ENCODE measurements around the gene TBX21.

The TBX21 gene

GRCh38 chr17:47697906-47698711 lies 34.9 kb upstream of the TBX21 start:
- no peak for DNase-seq (ENCODE audit: low read depth in 1 of 2, low spot score in 1 of 2)

DNA sequence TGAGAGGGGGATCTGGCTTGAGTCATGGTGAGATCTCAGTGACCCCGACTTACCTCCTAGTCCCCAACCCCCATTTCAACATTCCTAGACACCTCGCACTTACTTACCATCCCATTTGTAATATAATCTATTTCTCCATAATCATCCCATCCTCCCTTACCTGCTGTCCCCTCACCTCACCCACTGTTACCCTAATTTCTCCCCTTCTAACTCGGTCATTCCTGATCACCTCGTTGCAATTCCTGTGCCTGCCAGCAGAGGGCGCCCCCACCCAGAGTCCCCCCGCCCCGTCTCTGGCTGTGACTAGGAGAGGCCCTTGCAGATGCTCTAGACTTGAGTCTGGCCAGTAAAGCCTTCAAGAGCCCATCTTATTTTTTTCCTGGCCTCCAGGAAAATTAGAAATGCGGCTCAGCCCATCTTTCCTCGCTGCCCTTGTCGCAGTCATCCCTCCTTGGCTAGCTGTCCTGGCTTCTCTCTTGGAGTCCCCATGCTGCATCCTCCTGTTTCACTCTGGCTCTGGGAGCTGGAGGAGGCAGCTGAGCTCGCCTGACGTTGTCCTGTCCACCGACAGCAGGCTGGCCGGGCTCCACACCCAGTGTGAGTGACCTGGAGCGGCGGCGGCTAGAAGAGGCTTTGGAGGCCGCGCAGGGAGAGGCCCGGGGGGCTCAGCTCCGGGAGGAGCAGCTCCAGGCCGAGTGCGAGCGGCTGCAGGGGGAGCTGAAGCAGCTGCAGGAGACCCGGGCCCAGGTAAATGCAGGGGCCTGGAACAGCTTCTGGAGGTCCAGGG lies 34.1 kb upstream of the TBX21 start:
- DNase-seq (ENCODE audit: low read depth in 1 of 2, low spot score in 1 of 2), result peak; percentile 83 to 87

GRCh38 chr17:47699536-47699840 lies 33.5 kb upstream of the TBX21 start:
- no peak for DNase-seq (ENCODE audit: low read depth in 1 of 2, low spot score in 1 of 2)

- DNase-seq (ENCODE audit: low read depth in 1 of 2, low spot score in 1 of 2), result no peak
Measured at GRCh38 chr17:47700471-47701449, 32.3 kb upstream of the TBX21 start.

GRCh38 chr17:47701608-47702007 lies 31.4 kb upstream of the TBX21 start:
- no peak for DNase-seq (ENCODE audit: low read depth in 1 of 2, low spot score in 1 of 2)

DNA sequence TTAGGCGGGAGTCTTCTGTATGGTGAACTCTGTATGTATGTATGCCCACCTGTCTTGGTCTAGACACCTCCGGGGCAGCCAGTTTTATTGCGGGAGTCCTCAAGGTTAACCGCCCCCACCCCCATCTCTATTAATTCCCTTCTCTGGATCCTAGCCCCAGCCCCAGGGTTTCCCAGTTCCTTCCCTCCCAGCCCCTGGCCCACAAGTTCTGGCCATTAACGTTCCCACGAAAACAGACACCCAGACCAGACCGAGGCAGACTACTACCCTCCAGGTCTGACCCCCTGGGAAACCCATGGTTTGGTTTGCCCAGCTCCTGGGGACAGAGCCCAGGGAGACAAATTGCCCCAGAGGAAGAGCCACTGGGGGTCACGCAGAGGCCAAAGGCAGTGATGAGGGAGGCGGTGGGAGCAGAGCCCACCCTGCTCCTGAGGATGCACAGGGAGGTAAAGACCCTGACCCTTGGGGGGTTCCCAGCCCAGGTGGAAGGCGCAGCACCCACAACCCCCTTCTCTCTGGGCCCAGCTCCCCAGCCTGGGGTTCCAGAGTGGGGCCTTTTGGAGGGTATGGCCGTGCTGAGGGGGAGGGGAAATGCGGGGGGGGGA lies 30.5 kb upstream of the TBX21 start:
- no peak for DNase-seq (ENCODE audit: low read depth in 1 of 2, low spot score in 1 of 2)

- DNase-seq (ENCODE audit: low read depth in 1 of 2, low spot score in 1 of 2), result no peak
Measured at GRCh38 chr17:47703191-47703591, 29.8 kb upstream of the TBX21 start.

DNA sequence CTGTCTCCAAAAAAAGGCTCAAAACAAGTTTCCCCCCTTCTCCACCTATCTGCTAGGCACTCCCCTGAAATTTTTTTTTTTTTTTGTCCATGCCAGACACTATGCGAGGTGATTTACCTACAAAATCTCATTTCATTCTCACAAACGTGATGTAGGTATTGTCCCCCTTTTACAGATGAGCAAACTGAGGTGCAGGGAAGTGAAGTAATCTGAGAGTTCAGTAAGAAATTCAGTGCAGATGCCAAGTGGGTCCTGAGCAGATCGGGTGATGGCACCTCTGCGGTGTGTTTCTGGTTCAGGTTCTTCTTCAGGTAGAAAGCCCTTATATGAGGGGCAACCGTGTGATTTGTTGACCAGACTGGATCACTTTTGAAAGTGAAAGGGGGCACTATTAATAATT lies 29.4 kb upstream of the TBX21 start:
- DNase-seq (ENCODE audit: low read depth in 1 of 2, low spot score in 1 of 2), result no peak

- no peak for DNase-seq (ENCODE audit: low read depth in 1 of 2, low spot score in 1 of 2)
Measured at GRCh38 chr17:47704116-47704515, 28.9 kb upstream of the TBX21 start.

DNA sequence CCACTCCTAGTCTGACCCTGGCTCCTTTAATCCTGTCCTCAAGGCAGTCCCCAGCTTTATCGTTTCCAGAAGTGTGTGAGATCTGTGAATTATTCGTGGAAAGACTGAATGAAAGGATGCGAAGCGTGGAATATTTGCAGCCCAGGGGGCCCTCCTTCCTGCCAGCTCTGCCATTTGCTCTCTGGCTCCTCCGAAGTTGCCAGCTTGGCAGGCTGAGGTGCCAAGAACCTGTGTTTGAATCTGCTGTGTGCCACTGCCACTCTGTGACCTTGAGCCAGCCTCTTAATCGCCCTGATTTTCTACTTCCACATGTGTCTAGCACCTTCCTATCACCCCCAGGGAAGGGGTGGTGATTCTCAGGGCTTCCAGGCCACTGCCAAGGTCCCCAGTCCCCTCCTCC lies 28.3 kb upstream of the TBX21 start:
- no peak for DNase-seq (ENCODE audit: low read depth in 1 of 2, low spot score in 1 of 2)

GRCh38 chr17:47705536-47706530 lies 27.2 kb upstream of the TBX21 start:
- peak in 1 of 2 donors; percentile 48 for DNase-seq (ENCODE audit: low read depth in 1 of 2, low spot score in 1 of 2)

DNA sequence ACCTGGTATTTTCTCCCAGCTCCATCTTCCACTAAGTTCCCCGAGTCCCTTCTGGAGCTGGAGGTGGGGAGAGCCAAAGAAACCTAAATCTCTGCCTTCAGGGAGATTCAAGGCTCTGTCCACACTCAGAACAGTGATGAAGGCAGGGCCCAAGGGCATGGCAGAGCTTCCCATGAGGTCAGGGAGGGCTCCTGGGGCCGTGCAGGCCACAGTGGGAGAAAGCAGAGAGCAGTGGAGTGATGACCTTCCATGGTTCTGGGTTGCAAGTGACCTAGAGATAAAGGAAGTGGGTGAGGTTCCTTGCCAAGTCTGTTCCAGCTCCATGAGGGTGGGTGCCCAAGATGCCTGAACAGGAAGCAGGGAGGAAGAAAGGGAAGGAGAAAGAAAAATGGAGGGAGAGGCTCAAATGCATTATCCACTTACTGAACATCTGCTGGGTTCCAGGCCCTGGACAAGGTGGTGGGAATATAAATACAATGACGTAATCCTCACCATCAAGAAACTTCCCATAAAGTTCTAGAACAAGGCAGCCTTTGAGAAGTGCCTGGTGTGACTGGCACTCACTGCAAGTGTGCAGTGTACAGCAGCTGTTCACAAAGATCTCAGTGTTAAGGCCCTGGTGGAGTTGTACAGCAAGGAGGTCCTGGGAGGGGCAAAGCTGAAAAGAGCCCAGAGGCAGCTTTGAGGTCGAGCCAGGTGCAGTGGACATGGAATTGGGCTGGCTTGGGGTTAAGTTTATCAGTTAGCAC lies 25.8 kb upstream of the TBX21 start:
- no peak for DNase-seq (ENCODE audit: low read depth in 1 of 2, low spot score in 1 of 2)

DNA sequence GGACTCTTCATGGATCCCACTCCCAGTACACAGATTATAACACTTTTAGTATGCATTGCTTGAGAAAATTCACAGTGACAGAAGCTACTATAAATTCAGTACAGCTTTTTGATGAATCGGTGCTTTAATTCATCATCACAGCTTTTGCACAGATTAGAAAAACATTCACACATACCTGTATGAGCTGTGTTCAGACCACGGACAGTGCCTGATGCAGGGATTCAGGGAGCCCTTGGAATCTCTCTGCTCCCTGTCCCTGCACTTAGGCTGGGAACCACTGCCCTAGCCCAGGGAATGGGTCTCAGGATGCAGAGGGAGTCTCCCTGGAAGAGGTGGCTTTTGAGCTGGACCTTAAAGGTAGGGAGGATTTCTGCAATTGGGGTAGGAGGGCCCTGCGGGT lies 25.2 kb upstream of the TBX21 start:
- DNase-seq (ENCODE audit: low read depth in 1 of 2, low spot score in 1 of 2), result no peak

DNA sequence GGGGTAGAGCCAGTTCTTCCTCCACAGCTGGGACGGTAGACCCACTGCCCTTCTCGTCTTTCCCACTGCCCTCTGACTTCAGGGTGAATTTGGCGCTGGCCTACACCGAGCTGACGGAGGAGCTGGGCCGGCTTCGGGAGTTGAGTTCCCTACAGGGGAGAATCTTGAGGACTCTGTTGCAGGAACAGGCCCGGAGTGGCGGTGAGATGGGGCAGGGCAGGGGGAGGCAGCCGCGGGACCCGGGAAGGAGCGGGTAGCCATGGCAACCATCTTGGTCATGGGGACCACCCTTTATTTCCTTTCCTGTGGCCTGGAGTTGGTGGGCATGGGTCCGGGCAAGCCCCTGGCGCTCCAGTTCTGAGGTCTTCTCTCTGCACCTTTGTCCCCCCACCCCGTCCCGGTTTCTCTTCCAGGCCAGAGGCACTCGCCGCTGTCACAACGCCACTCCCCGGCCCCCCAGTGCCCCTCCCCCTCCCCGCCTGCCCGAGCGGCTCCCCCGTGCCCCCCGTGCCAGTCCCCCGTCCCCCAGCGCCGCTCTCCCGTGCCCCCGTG lies 24.6 kb upstream of the TBX21 start:
- no peak for DNase-seq (ENCODE audit: low read depth in 1 of 2, low spot score in 1 of 2)

- no peak for DNase-seq (ENCODE audit: low read depth in 1 of 2, low spot score in 1 of 2)
Measured at GRCh38 chr17:47708864-47709541, 24.0 kb upstream of the TBX21 start.

DNA sequence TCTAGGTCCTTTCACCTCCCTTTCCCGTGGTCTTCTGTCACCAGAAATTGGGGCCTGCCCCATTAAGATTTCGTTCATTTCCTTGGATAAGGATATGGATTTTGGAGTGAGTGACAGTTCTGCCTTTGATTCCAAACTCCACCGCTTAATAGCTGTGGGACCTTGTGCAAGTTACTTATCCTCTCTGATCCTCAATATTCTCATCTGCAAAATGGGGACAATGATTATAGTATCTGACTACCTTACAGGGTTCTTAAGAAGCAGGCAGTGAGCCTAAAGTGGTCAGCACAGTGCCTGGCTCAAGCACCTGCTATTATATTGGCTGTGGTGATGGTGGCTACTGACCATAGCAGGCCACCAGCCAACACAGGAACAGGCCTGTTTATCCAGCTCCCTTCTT lies 23.4 kb upstream of the TBX21 start:
- no peak for DNase-seq (ENCODE audit: low read depth in 1 of 2, low spot score in 1 of 2)

DNA sequence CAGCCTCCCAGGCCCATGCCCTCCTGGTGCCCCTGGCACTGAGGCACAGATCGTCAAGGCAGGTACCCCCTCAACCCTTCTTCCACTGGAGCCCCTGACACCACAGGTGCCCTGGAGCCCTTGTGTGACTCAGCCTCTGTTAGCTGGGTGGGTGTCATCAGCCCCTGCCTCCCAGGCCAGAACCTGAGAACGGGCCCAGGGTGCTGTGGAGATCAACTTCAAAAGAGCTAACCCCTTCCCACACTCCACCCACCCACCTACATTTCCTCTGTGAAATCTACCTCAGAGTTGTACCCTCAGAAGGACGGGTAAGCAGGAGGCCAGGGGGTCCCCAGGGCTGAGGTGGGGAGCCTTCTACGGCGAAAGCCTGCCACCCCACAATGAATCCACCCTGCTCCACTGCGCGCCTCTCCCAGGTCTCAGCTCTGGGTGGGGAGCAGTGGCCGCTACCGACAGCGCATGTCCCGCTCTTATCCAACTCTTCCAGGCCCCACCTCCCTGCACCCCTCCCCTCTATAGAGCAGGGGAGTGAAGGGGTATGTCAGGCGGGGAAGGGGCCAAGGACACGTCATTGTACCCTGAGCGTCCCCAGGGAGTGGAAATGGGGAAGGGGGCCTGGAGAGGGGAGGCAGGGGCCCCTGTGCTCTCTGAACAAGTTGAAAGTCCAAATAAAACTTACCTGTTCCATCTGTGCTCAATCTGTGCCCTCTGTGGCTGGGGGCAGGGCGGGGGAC lies 21.5 kb upstream of the TBX21 start:
- DNase-seq (ENCODE audit: low read depth in 1 of 2, low spot score in 1 of 2), result no peak
